K562 (cell line): Measurements from ENCODE around the gene TRIM2. TPM values are rescaled to one million over a fixed set of nuclear protein-coding genes. Genes with fewer than 3 reads are reported as not detected.

ENCODE experiments used
- BMI1 ChIP-seq: fragments of 150-350 bp; IDR thresholded peaks from 2 replicates; pipeline ENCODE4 v1.6.1; 2014; ENCODE audit warnings: low read length
- CBX1 ChIP-seq: sonication (generic); IDR thresholded peaks from 2 replicates; pipeline ENCODE4 v1.6.1; 2016; ENCODE audit warnings: antibody characterized with exemption, low read depth, mild to moderate bottlenecking
- CREBBP ChIP-seq: IDR thresholded peaks from one replicate; pipeline ENCODE4 v1.6.1; 2012; ENCODE audit warnings: low read depth, mild to moderate bottlenecking, control low read depth, inconsistent platforms, low read length
- ETV6 ChIP-seq, 3 experiments: fragments of 150-350 bp in 1 of 3; sonication (generic) in 1 of 3; formaldehyde crosslinking in 1 of 3; IDR thresholded peaks; 2 replicates each; pipeline versions ENCODE4 v1.6.1 to v1.8.0; 2014 to 2022; ENCODE audit warnings: borderline replicate concordance in 2 of 3, low read depth in 2 of 3, antibody characterized with exemption in 1 of 3, low read length in 1 of 3, mild to moderate bottlenecking in 1 of 3, missing genetic modification reagents in 1 of 3
- HDAC8 ChIP-seq: fragments of 450-650 bp; IDR thresholded peaks from 2 replicates; pipeline ENCODE4 v1.6.1; 2016; ENCODE audit warnings: mild to moderate bottlenecking, missing genetic modification characterization, moderate library complexity, missing compliant biosample characterization
- JUND ChIP-seq, 2 experiments: IDR thresholded peaks; 2 replicates in 1 of 2; 3 replicates in 1 of 2; pipeline ENCODE4 v1.6.1; 2011; ENCODE audit warnings: borderline replicate concordance in 2 of 2, low read depth in 2 of 2, low read length in 2 of 2, improper control_type of control experiment in 1 of 2, missing biosample characterization in 1 of 2, missing genetic modification characterization in 1 of 2, missing genetic modification reagents in 1 of 2
- KAT8 ChIP-seq: fragments of 450-650 bp; IDR thresholded peaks from 2 replicates; pipeline ENCODE4 v1.6.1; 2016; ENCODE audit warnings: low read depth, mild to moderate bottlenecking
- MEIS2 ChIP-seq: fragments of 450-650 bp; IDR thresholded peaks from 2 replicates; pipeline ENCODE4 v1.6.1; 2014; ENCODE audit warnings: mild to moderate bottlenecking; ENCODE audit not compliant: partially characterized antibody
- SRSF7 ChIP-seq: fragments of 200-400 bp; formaldehyde crosslinking; optimal IDR thresholded peaks from 2 replicates; pipeline ENCODE3; 2017; ENCODE audit warnings: mild to moderate bottlenecking, low read depth, low read length
- TFAM ChIP-seq: fragments of 250-450 bp; sonication (Bioruptor Pico); conservative IDR thresholded peaks from 2 replicates; pipeline ENCODE4 v1.5.0; 2021; ENCODE audit warnings: mild to moderate bottlenecking, moderate library complexity
- THRAP3 ChIP-seq: fragments of 450-650 bp; IDR thresholded peaks from 2 replicates; pipeline ENCODE4 v1.6.1; 2016; ENCODE audit warnings: mild to moderate bottlenecking, inconsistent platforms, borderline replicate concordance
- ZKSCAN8 ChIP-seq: fragments of 200-800 bp; sonication (Bioruptor generic); IDR thresholded peaks from 2 replicates; pipeline ENCODE4 v1.6.1; 2016; ENCODE audit warnings: missing genetic modification characterization, missing compliant biosample characterization
- ZNF561 ChIP-seq: fragments of 450-650 bp; formaldehyde crosslinking; conservative IDR thresholded peaks from 2 replicates; pipeline ENCODE4 v1.4.0; 2020; ENCODE audit warnings: mild to moderate bottlenecking, moderate library complexity
- ZSCAN32 ChIP-seq: fragments of 450-650 bp; formaldehyde crosslinking; IDR thresholded peaks from 2 replicates; pipeline ENCODE4 v1.4.0; 2020; ENCODE audit warnings: mild to moderate bottlenecking, moderate library complexity
- polyA plus RNA-seq, 8 experiments: library from polyadenylated mRNA; depleted of rRNA in 4 of 8; stranded (reverse) in 5 of 8; unstranded in 3 of 8; fragments of >200 nt; fragmentation: Nextera tagmentation in 2 of 8; fragmentation: Illumina TruSeq in 1 of 8; extraction: Ambion mirVana in 2 of 8; extraction: Trizol in 1 of 8; gene quantifications; 2 replicates each; pipeline versions ENCODE4 v1.2.1 to v1.2.3, GENCODE V29; 2011 to 2014; ENCODE audit warnings: inconsistent platforms in 1 of 8, missing spikeins in 1 of 8
- total RNA-seq, 7 experiments: library from RNA; depleted of rRNA in 6 of 7; stranded (reverse); fragments of >200 nt in 6 of 7; fragmentation: Illumina TruSeq in 2 of 7; extraction: Trizol in 2 of 7; gene quantifications; 2 replicates each; pipeline versions ENCODE4 v1.2.1 to v1.2.3, GENCODE V29; 2011 to 2021; ENCODE audit warnings: low replicate concordance in 1 of 7
- TF ChIP-seq, protein P1 (sequence below): fragments of 450-650 bp; formaldehyde crosslinking; IDR thresholded peaks from 2 replicates; pipeline ENCODE4 v1.4.0; 2020; ENCODE audit warnings: mild to moderate bottlenecking, moderate library complexity
- TF ChIP-seq, protein P2 (sequence below): fragments of 200-800 bp; sonication (Bioruptor generic); IDR thresholded peaks from 2 replicates; pipeline ENCODE4 v1.6.1; 2017; ENCODE audit warnings: missing genetic modification characterization, missing compliant biosample characterization
- TF ChIP-seq, protein P3 (sequence below): sonication (generic); formaldehyde crosslinking; IDR thresholded peaks from 2 replicates; pipeline ENCODE4 v1.4.0; 2020; ENCODE audit warnings: mild to moderate bottlenecking, missing genetic modification reagents
- TF ChIP-seq, protein P4 (sequence below): IDR thresholded peaks from 2 replicates; pipeline ENCODE4 v1.6.1; 2011; ENCODE audit warnings: borderline replicate concordance, low read depth, mild to moderate bottlenecking, moderate library complexity, low read length; ENCODE audit not compliant: insufficient read depth, poor library complexity, severe bottlenecking

TRIM2 gene
- total and polyA plus RNA-seq, 9 of the 15 experiments (the other 6 are each of a cell fraction or from before 2014, with no cell fraction given), result 0.01 to 0.41 (median 0.13) TPM; not detected in 1

GRCh38 chr4:153344131-153345011 is 140.1 kb downstream of the TRIM2 start, which contains the start of gene MND1 (continued):
- TF ChIP-seq, protein P1, sequence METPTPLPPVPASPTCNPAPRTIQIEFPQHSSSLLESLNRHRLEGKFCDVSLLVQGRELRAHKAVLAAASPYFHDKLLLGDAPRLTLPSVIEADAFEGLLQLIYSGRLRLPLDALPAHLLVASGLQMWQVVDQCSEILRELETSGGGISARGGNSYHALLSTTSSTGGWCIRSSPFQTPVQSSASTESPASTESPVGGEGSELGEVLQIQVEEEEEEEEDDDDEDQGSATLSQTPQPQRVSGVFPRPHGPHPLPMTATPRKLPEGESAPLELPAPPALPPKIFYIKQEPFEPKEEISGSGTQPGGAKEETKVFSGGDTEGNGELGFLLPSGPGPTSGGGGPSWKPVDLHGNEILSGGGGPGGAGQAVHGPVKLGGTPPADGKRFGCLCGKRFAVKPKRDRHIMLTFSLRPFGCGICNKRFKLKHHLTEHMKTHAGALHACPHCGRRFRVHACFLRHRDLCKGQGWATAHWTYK (CRISPR knock-in tag), result no peak
- TF ChIP-seq, protein P2, sequence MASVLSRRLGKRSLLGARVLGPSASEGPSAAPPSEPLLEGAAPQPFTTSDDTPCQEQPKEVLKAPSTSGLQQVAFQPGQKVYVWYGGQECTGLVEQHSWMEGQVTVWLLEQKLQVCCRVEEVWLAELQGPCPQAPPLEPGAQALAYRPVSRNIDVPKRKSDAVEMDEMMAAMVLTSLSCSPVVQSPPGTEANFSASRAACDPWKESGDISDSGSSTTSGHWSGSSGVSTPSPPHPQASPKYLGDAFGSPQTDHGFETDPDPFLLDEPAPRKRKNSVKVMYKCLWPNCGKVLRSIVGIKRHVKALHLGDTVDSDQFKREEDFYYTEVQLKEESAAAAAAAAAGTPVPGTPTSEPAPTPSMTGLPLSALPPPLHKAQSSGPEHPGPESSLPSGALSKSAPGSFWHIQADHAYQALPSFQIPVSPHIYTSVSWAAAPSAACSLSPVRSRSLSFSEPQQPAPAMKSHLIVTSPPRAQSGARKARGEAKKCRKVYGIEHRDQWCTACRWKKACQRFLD (CRISPR knock-in tag), result no peak
- no peak for TF ChIP-seq ZNF561 (CRISPR knock-in tag)
- no peak for TF ChIP-seq SRSF7
- no peak for TF ChIP-seq BMI1
- TF ChIP-seq TFAM (CRISPR knock-in tag), result no peak
- TF ChIP-seq, protein P3, sequence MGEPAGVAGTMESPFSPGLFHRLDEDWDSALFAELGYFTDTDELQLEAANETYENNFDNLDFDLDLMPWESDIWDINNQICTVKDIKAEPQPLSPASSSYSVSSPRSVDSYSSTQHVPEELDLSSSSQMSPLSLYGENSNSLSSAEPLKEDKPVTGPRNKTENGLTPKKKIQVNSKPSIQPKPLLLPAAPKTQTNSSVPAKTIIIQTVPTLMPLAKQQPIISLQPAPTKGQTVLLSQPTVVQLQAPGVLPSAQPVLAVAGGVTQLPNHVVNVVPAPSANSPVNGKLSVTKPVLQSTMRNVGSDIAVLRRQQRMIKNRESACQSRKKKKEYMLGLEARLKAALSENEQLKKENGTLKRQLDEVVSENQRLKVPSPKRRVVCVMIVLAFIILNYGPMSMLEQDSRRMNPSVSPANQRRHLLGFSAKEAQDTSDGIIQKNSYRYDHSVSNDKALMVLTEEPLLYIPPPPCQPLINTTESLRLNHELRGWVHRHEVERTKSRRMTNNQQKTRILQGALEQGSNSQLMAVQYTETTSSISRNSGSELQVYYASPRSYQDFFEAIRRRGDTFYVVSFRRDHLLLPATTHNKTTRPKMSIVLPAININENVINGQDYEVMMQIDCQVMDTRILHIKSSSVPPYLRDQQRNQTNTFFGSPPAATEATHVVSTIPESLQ (CRISPR knock-in tag), result no peak
- TF ChIP-seq CBX1, result peak; percentile 95
- no peak for TF ChIP-seq CREBBP
- no peak for TF ChIP-seq MEIS2
- TF ChIP-seq ETV6 (IDR thresholded peaks at IDR 0.05; ENCODE audit: borderline replicate concordance in 1 of 2, low read depth in 2 of 2, low read length in 1 of 2), result peak in 1 of 2 experiments; percentile 33; a peak in 1 of 4 replicates
- no peak for TF ChIP-seq ETV6 (CRISPR knock-in tag; IDR thresholded peaks at IDR 0.05; ENCODE audit: borderline replicate concordance)
- no peak for TF ChIP-seq ZKSCAN8 (CRISPR knock-in tag)
- no peak for TF ChIP-seq THRAP3
- TF ChIP-seq KAT8, result no peak
- TF ChIP-seq JUND (IDR thresholded peaks at IDR 0.05; ENCODE audit: borderline replicate concordance, low read depth, low read length), result no peak
- 0 out of 3 replicates have a peak, but pooled peaks have one; percentile 23 for TF ChIP-seq JUND (tag; IDR thresholded peaks at IDR 0.05; ENCODE audit: borderline replicate concordance, low read depth, low read length)
- TF ChIP-seq, protein P4, sequence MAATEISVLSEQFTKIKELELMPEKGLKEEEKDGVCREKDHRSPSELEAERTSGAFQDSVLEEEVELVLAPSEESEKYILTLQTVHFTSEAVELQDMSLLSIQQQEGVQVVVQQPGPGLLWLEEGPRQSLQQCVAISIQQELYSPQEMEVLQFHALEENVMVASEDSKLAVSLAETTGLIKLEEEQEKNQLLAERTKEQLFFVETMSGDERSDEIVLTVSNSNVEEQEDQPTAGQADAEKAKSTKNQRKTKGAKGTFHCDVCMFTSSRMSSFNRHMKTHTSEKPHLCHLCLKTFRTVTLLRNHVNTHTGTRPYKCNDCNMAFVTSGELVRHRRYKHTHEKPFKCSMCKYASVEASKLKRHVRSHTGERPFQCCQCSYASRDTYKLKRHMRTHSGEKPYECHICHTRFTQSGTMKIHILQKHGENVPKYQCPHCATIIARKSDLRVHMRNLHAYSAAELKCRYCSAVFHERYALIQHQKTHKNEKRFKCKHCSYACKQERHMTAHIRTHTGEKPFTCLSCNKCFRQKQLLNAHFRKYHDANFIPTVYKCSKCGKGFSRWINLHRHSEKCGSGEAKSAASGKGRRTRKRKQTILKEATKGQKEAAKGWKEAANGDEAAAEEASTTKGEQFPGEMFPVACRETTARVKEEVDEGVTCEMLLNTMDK, result peak; percentile 53
- TF ChIP-seq HDAC8 (tag), result no peak
- no peak for TF ChIP-seq ZSCAN32 (CRISPR knock-in tag)
